ENCODE data around the gene TAMALIN.
"Not testable (repeated sequence)": the region's sequence is repeated elsewhere in the genome, so short reads cannot be mapped to it uniquely, and the experiment has no call there.

TAMALIN gene

DNA sequence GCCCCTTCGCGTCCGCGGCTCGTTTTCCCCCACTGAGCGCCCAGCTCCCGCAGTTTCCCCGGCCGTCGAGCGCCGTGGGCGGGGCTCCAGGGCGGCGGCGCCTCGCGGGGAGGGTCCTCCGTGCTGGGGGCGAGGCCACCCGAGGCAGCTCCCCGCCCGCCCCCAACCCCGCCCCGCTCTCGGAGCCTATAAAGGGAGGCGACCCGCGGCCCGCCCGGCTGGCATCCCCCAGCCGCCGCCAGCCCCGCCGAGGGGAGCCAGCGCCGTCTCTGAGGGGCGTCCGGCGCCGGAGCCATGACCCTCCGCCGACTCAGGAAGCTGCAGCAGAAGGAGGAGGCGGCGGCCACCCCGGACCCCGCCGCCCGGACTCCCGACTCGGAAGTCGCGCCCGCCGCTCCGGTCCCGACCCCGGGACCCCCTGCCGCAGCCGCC lies at the start of gene TAMALIN:
TSS of gene TAMALIN (plus strand) at position 221 of the 432 bp plus-strand sequence. CDS start at position 295, 74 bp downstream.
- no peak for DNase-seq

DNA sequence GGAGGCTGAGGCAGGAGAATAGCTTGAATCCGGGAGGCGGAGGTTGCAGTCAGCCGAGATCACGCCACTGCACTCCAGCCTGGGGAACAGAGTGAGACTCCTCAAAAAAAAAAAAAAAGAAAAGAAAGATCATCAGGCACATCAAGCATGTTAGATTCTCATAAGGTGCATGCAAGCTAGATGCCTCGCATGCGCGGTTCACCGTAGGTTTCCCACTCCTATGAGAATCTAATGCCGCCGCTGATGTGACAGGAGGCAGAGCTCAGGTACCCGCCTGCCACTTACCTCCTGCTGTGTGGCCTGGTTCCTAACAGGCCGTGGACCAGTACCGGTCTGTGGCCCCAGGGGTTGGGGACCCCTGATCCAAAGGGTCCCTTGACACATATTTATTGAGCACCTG lies 48.2 kb upstream of the TAMALIN start:
- DNase-seq, result no peak

DNA sequence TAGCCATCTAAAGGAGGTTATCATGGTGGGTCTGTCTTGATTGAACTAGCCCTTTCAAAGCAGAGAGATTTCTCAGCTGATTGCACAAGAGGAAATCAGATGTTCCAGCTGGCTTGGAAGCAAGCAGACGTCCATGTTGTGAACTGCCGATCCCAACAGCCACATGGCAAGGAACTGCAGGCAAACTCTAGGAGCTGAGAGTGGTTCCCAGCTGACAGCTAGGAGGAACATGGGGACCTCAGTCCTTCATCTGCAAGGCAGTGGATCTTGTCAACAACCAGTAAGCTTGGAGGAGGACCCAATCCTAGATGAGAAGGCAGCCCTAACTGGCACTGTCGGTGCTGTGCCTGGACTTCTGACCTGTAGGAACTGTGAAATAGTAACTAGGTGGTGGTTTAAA lies 47.5 kb upstream of the TAMALIN start:
- no peak for DNase-seq

DNA sequence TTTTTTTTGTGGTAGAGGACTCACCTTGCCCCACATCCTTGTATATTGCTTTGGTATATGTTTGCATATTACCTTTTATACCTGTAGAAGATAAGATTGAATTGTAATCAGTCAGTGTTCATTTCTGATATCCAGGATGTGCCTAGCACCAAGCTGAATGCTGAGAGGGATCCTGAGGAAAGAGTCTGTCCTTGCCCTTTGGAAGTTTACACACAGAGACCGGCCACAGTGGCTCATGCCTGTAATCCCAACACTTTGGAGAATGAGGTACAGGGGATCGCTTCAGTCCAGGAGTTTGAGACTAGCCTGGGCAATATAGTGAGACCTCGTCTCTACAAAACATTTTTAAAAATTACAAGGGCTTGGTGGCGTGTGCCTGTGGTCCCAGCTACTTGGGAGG lies 46.8 kb upstream of the TAMALIN start:
- no peak for DNase-seq

DNA sequence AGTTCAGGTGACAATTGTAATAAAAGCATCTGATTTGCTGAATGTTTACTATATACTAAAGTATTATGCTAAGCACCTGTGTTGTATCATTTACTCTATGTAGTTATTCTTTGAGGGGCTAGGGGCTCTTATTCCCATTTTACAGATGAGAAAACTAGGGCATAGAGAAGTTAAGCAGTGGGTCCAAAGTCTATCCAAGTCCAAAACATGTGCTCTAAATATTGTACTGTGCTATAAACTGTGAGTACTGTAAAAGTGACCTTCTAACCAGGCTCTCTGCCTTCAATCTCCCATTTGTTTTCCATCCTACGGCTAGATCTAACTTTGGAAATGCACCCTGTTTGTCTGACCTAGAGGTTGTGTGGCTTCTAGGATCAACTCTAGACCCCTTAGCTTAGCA lies 46.3 kb upstream of the TAMALIN start:
- DNase-seq, result no peak

DNA sequence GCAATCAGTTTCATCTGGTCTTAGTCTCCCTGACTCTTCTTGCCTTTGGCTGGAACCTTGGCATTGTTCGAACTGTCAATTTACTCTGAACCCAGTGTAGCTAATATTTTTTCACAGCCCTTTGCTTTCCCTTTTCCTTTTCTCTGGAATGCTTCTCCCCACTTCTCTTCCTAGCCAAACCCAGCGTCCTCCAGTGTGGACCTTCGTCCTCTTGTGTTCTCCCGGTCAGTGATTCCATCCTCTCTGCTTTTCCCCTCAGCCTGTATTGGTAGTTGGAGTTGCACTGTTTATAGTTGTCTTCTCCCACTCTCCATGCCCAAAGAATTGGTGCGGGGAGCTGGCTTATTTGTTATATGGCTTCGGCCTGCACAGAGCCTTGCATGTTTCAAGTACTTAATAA lies 45.9 kb upstream of the TAMALIN start:
- DNase-seq, result no peak

DNA sequence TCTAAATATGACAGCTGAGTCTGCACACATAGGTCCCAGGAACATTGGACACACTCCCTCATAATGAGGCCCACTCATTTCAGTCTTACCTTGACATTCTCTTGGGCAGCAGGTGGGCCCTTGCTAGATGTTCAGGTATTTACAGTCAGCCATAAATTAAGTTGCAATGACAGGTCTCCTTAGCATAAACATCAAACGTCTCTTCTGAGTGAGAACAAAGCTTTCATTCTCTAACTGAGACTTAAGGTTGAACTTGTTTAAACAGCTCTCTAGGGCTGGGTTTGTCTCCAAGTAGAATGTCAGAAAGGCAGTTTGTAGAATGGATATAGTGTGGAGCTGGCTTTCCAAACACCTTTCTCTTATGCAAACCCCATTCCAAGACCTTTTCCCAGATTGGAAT lies 44.9 kb upstream of the TAMALIN start:
- DNase-seq, result no peak

DNA sequence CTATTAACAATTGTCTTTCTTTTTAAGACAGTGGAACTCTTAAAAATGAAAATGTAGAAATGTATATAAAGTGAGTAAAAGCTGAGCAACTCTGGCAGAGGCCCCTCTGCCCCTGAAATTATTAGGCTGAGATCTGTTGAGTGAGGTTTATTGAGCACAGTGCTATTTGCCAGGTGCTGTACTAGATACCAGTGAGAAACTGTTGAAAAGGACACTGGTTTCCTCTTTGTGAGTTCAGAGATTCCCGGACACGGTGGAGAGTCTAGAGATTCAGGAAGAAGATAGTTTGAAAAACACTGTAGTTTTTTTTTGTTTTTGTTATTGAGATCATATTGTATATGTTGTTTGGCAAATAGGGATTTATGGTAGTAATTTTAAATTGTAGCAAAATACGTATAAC lies 44.0 kb upstream of the TAMALIN start:
- DNase-seq, result no peak

DNA sequence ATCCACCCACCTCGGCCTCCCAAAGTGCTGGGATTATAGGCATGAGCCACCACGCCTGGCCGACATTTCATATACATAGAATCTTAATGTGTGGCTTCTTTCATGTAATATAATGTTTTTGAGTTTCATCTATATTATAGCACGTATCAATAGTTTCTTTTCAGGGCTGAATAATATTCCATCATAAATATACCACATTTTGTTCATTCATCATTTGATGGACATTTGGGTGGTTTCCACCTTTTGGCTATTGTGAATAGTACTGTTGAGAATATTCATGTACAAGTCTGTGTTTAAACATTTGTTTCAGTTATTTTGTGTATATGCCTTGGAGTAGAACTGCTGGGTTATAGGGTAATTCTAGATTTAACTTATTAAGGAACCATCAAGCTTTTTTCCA lies 43.3 kb upstream of the TAMALIN start:
- no peak for DNase-seq

DNA sequence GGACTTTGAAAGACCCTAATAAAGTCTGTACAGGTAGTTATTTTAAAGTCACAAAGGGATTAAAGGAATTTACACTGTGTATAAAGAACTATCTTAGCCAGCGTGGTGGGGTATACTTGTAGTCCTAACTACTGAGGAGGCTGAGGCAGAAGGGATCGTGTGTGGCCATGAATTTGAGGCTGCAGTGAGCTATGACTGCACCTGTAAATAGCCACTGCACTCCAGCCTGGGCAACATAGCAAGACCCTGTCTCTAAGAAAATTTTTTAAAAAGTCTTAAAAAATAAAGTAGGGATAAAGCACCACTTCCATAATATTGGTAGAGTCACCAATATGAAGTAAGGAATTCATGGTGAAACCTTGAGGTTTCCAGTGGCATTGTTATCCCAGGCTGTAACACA lies 37.1 kb upstream of the TAMALIN start:
- no peak for DNase-seq

DNA sequence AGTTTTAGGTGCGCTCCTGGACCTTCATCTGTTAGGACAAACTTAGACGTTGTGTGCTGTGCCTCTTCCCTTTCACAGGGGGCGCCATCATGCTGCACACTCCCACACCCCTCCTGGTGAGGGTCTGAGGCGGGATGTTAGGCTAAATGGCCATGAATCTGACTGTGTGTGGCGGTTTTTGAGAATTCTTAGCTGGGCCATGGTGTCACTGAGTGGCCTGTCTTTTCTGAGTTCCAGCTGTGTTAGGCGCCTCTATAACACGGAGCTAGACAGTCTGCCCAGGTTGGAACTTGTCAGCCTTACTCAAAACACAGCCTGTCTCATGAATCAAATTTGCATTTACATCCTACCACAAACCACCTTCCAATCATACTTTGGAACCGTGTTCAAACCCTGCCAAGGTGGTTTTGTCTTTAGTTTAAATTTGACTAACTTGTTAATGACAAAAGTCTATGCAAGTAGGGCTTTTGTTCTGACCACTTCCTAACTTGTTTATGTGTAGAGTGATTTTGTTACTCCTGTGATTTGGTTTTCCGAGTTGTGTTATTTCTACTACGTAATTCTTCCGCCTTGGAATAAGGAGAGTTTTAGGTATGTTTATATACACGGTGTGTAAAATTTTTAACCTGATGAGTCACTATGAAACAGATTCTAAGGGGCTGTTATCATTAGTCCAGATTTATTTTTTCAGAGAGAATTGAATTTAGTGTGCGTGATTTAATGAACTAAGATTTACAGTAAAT lies 35.7 kb upstream of the TAMALIN start:
- DNase-seq, result no peak

DNA sequence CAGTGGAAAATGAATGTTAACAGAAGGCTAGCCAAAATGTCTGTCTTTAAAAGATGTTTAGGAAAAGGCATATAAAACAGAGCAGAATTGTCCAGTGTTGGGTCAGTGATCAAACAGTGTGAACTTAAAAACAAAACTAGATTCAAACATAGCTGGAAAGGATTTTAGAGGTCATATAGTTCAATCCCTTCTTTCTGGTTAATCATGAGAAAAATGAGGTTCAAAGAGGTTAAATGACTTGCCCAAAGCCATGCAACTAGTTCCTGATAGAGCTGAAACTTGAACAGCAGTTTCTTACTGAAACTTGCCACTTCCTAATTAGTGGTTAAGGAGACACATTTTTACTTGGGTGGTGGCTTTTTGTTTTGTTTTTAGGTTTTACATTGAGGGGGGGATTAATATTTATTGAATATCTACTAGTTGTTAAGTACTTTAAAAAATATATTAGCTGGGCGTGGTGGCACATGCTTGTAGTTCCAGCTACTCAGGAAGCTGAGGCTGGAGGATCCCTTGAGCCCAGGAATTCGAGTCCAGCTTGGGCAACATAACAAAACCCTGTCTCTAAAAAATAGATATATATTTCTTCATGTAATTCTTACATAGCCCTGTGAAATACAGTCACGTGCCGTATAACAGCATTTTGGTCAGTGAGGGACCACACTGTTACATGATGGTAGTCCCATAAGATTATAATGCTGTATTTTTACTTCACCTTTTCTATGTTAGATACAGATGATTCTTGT lies 34.9 kb upstream of the TAMALIN start:
- no peak for DNase-seq

DNA sequence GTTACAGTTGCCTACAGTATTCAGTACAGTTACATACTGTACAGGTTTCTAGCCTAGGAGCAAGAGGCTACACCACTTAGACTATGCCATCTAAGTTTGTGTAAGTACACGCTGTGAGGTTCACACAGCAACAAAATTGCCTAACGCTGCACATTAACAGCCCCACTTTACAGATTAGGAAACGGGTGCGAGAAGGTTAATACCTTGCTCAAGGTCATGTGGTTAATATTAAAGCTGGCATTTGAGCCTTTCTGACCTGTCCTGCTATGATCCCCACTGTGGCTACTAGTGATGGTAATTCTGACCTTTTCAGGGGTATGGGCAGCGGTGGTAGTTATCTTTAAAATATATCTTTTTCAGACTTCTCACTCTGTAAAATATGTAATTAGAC lies 34.3 kb upstream of the TAMALIN start:
- no peak for DNase-seq

DNA sequence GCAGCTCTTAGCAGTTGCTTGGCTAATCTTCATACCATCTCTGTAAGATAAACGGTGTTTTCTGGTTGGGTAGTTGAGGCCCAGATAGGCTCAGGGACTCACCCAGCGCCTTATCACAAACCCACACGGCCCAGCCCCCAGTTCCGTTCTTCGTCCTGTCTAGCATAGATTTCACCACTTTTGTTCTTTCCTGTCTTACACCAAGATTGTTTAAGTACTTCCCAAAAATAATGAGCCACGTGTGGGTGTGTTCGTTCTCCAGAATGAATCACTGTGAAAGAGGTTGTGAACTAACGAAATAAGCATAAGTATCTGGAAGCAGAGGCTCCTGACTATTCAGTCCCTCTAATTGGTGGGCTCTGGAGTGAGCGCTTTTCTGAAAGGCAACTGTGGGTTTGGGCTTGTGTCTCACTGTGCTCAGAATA lies 33.9 kb upstream of the TAMALIN start:
- no peak for DNase-seq

DNA sequence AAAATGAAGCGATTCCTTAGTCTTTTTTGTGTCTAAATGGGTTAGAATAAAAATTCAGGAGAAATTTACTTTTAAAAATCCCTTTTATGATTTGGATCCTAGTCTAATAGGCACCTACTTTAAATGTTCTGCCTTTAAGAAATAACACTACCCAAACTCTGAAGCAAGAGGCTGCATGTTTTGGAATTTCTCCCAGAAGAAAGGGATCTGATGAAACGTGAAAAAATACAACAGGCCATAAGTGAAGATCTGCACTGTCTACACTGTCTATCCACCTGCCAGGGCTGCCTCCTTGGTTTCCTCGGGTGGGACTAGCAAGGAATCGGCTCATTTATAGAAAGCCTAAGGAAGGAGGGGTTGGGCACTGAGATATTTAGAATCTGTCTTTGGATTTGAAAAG lies 33.2 kb upstream of the TAMALIN start:
- DNase-seq, result no peak

DNA sequence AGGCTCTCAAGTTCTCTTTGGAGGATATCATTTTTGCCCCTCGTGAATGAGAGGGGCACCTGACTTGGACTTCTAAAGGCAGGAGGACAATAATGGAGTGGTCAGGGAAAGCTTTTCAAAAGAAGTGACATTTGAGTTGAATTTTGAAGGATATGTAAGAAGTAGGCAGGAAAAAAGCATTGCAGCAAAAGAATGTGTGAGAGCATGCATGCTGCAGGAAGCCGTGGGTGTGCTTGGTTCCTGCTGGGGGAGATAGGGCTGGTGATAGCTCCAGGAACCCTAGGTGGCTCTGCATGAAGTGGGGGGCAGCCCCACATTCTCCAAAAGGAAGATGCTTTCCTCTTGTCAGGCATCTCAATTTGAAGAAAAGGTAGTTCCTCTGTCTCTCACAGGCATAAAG lies 32.1 kb upstream of the TAMALIN start:
- no peak for DNase-seq

DNA sequence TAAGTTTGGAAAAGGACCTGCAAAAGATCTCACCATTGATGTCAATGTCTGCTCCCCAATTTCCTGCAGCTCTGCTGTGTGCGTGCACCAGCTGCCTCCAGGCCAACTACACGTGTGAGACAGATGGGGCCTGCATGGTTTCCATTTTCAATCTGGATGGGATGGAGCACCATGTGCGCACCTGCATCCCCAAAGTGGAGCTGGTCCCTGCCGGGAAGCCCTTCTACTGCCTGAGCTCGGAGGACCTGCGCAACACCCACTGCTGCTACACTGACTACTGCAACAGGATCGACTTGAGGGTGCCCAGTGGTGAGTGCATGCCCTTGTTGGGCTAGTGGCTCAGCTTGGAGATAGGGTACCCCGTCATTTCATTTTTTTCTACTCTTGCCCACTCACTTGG lies 31.6 kb upstream of the TAMALIN start:
- DNase-seq, result no peak

DNA sequence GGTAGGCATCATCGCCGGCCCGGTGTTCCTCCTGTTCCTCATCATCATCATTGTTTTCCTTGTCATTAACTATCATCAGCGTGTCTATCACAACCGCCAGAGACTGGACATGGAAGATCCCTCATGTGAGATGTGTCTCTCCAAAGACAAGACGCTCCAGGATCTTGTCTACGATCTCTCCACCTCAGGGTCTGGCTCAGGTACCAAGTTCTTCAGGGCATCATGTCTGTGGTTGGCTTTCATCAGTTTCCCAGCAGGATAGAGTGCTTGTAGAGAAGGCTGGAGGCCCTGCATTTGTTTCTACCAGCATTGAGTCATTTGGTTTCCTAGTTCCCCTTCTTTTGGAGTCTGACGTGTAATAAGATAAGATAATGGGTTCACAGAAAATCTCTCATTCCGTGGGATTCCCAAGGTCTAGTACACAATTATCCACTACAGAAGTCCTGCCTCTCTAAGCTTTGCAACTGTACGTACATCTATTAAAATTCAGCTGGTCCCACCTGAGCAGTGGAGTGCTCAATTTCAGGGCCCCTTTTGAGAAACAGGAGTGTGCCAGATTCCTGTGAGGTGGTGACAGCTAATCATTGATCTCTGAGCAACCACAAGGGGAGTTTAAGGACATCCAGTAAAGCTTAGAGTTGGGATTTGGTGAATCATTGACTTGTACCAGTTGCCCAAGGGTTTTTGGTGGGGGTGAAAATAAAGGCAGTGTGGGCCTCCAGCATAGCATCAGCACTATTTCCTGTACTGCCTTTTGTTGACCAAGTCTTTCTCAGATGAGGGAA lies 30.2 kb upstream of the TAMALIN start:
- DNase-seq, result no peak

DNA sequence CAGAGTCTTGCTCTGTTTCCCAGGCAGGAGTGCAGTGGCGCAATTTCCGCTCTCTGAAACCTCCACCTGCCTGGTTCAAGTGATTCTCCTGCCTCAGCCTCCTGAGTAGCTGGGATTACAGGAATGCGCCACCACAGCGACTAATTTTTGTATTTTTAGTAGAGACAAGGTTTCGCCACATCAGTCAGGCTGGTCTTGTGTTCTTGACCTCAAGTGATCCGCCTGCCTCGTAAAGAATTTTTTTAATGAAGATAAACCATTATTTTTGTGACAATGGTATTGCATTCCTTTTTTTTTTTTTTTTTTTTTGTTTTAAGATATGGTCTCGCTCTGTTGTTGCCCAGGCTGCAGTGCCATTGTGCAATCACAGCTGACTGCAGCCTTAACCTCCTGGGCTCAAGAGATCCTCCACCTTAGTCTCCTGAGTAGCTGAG lies 29.4 kb upstream of the TAMALIN start:
- DNase-seq, result no peak

DNA sequence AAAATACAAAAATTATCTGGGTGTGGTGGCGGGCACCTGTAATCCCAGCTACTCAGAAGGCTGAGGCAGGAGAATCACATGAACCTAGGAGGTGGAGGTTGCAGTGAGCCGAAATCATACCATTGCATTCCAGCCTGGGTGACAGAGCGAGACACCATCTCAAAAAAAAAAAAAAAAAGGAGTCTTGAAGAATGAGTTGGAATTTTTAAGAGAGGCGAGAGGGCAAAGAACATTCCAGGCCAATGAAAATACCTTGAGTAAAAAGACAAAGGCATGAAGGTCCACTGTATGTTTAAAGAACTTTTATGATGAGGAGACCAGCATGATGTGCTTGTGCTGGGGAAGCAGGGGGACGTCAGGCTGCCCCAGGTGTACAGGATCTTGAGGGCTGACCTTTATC lies 27.4 kb upstream of the TAMALIN start:
- not testable (repeated sequence) for DNase-seq

DNA sequence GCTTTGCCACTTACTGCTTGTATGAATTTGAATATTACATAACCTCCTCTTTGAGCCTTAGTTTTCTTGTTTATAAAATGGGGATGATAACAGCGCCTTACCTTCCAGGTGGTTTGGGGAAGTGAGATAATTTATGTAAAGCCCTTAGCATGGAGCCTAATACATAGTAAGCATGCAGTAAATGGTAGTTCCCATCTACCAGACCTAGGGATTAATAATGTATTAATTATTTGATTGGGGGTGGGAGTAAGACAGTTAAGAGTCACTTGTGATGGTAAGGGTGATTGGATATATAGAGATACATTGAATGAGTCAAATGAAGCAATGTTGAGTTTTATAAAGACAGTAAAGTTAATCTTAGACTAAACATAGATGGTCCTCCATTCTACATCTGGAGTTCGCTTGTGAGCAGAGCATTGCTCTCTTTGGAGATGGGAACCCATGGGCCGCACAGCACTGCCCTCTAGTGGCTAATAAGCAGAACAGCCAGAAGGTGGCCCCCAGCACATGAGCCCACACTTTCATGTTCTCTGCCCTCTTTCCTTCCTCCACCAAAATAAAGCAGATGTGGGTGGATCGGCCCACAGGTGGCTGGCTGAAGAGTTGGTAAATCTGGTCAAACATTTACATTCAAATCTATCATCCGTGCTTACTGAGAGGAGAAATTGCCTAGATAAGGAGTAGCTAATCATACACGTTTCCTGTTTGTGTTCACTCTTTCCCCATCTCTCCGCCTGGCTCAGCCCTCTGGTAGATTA lies 26.5 kb upstream of the TAMALIN start:
- DNase-seq, result peak; percentile 26

DNA sequence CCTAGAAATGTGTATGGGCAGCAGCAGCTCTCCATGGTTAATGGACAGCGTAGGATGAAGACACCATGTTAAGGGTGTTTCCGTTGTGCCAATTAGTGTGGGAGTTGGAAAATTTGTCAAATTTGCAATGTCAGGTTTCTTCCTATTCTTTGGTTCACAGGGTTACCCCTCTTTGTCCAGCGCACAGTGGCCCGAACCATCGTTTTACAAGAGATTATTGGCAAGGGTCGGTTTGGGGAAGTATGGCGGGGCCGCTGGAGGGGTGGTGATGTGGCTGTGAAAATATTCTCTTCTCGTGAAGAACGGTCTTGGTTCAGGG lies 26.0 kb upstream of the TAMALIN start:
- no peak for DNase-seq

DNA sequence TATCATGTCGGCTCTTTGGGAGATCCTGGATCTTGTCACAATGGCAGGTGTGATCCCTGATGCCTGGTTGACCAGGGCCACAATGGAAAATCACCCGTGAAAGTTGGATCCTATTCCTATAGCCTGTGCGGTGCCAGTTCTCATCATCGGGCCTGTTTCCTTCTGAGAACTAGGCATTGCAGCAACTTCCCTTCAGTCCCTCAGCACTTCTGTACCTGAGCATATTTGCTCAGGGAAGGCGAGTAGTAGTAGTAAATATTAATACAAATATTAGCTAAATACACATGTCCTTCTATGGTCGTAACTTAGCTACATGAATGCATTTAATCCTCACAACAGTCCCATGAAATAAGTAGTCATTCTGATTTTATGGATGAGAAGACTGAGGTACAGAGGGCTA lies 22.1 kb upstream of the TAMALIN start:
- no peak for DNase-seq
